A549 treated with DMSO at 1 μM for 4 hours (cell line): ENCODE data around the gene MKS1. TPM values are rescaled to one million over a fixed set of nuclear protein-coding genes. Genes with fewer than 3 reads are reported as not detected.

Experiments
- total RNA-seq: library from RNA; stranded (reverse); fragments of 200-300 nt; extraction: Qiagen RNA extraction; gene quantifications from 5 replicates; pipeline ENCODE4 v1.2.3, GENCODE V29; 2022; ENCODE audit warnings: low read depth

Gene MKS1
- total RNA-seq: 7.3 to 12.3 TPM (median 10.7 TPM) in 5 replicates

DNA sequence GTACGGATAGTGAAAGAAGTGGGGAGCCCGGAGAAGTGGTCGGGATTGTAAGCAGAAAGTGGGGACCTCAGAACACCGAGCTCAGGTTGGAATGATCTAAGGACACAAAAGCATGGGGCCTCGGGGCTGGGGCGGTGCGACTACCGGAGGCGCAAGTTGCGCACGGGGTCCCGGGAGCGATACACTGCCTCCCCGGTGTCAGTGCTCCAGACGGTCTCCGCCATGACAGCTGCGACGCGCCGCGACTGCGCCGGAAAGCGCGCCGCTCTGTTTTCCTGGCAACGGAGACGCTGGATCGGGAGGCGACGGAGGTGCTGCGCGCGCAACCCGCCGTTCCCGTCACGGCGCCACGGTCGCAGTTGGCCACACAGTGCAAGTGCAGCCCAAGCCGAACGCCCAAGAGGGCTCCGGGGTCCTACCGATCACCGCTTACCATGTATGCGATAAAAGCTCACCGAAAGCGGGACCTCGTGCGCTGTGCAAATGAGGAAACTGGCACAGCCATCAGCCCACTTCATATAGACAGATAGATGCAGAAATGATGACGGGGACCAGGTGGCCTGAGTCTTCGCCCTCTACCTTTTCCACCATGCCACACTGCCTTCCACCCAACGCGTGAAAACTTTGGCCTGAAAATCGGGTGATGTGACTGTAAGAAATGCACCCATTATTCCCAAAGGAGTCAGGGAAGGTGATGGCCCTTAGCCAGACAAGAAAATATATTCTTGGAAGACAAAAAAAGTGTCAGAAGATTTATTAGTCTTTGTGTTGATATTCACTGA lies at the start of gene MKS1:
Gene MKS1 (minus strand): TSS at position 249 of the 782 bp plus-strand sequence. CDS start 25 bp downstream, at position 224.

DNA sequence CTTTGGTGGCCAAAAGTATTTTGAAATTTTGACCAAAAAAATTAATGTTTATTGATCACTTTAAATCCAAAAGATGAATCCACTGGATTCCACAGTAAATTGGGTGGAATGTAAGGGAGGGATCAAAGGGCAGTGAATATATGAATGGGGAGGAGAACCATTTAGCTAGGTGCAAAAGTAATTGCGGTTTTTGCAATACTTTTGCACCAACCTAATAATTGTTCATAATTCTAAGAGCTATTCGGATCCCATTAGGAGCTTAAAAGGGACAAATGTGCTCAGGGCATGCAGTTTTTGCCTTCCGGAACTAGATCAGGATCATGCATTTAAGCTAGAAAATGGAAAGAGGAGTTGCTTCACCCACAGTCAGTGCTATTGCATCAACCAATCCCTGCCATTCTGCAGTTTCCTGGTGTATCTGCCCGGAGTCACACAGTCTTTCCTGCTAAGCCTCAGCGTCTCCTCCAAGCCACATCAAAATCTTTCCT lies 19.1 kb upstream of the MKS1 start, which contains the start of gene LPO:
Gene LPO (plus strand): TSS at position 438 of the 488 bp plus-strand sequence. CDS start 4,396 bp downstream, outside the sequence.

DNA sequence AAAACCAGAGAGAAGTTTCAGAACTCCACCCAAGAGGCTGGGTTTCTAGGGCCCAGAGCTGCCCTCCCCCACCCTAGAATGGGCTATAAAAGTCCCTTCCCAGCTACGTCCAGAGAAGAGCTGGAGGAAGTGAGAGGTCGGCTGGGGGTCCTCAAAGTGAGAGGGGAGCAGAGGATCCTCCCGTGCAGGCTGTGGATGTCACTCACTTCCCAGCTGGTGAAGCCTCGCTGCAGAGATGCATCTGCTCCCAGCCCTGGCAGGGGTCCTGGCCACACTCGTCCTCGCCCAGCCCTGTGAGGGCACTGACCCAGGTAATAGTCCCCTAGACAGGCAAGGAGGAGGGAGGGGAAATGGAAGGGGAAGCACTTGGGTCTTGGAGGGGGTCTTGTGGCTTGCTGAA lies 26.4 kb downstream of the MKS1 start, which contains the start of gene EPX:
Gene EPX (plus strand): TSS at position 115 of the 400 bp plus-strand sequence. CDS start 121 bp downstream, at position 236.

DNA sequence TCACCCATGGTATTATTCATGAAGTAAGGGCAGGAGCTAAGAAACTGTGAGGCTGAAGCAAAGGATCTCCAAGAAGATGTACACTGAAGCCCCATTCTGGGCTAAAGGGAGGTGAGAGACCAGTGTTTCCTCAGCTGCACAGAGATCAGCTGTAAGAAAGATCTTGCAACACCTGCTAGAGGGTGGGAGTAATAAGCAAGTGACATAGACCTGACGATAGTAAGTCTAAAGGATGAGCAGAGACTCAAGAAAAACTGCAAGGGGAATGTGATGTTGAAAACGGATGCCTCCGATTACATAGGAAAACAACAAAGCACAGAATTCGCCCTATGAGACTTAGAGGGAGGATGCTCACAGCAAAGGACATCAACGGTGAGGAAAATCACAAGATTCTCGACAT lies 52.4 kb downstream of the MKS1 start, which contains the start of gene OR4D2:
Gene OR4D2 (plus strand): TSS at position 301 of the 400 bp plus-strand sequence. CDS start 2,674 bp downstream, outside the sequence.

Other genes starting within 250 kb of the MKS1 start
- 40.6 to 50.4 TPM (median 49.3 TPM) in 5 replicates for gene VEZF1, start 231.0 kb downstream of the MKS1 start, total RNA-seq
- gene SRSF1, start 212.0 kb downstream of the MKS1 start, total RNA-seq: 258 to 297 TPM (median 284 TPM) in 5 replicates
- gene DYNLL2, start 135.8 kb downstream of the MKS1 start, total RNA-seq: 19.9 to 24.7 TPM (median 24.2 TPM) in 5 replicates
- gene OR4D1, start 70.9 kb downstream of the MKS1 start, total RNA-seq: 0.02 TPM in 1 of 5 replicates, not detected in the others
- gene OR4D2, start 52.3 kb downstream of the MKS1 start, total RNA-seq: not detected in 5 replicates
- not detected in 5 replicates for gene EPX, start 26.5 kb downstream of the MKS1 start, total RNA-seq
- gene LPO, start 19.3 kb upstream of the MKS1 start, total RNA-seq: not detected in 5 replicates
- gene MPO, start 61.7 kb upstream of the MKS1 start, total RNA-seq: not detected in 5 replicates
- not detected in 5 replicates for gene TSPOAP1, start 109.5 kb upstream of the MKS1 start, total RNA-seq
- gene SUPT4H1, start 132.9 kb upstream of the MKS1 start, total RNA-seq: 102 to 166 TPM (median 145 TPM) in 5 replicates
- gene RNF43, start 198.3 kb upstream of the MKS1 start, total RNA-seq: 0.21 to 0.39 TPM (median 0.21 TPM) in 5 replicates